NCI-H187 treated with DMSO at 0.1 percent for 48 hours (cell line): ENCODE measurements around the gene FBP1.
"Not testable (repeated sequence)": the region's sequence is repeated elsewhere in the genome, so short reads cannot be mapped to it uniquely, and the experiment has no call there.

Source experiments
- DNase-seq: peaks from one replicate; lab custom pipeline; 2025; lab: John Stamatoyannopoulos, UW

Gene FBP1

DNA sequence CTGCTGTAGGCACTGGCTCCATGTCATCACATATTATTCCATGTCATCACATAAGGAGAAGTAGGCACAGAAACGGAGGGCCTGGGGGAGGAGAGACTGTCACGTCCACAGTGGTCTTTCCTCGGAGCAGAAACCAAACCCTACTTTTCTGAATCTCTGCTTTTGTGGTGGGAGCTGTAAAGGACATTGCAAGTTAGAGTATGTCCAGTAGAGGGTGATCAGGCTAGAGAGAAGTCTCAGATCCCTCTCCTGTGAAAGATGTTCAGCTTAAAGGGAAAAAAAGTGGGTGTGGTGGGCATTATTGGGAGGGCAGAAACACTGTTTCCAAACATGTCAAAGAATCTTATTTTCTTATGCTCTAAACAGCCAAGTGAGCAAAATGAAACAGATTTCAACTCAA, 26.3 kb downstream of the FBP1 start:
- no peak for DNase-seq

- no peak for DNase-seq
These were observed 27.2 kb downstream of the FBP1 start for GRCh38 chr9:94612071-94612470.

GRCh38 chr9:94611638-94612068, 27.7 kb downstream of the FBP1 start:
- DNase-seq, result no peak

DNA sequence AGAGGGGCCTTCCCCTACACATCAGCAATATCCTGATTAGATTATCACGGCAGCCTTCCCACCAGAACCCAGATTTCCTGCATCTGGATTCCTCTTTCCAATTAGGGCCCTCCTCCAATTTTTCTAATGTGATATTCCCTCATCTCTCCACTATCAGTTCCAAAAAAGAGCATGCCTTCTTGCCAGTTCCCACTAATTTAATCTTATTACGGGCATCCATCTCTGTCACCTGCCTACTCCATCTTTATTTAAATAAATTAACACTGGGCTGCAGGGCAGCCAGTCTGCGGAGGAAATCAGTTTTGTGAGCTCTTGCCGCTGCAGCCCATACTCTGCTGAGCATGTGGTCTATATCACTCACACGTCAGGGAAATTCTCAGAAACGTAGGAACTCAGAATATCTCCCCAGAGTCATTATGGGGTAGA, 29.1 kb downstream of the FBP1 start:
- DNase-seq, result no peak

GRCh38 chr9:94607423-94607691, 32.0 kb downstream of the FBP1 start:
- no peak for DNase-seq

DNA sequence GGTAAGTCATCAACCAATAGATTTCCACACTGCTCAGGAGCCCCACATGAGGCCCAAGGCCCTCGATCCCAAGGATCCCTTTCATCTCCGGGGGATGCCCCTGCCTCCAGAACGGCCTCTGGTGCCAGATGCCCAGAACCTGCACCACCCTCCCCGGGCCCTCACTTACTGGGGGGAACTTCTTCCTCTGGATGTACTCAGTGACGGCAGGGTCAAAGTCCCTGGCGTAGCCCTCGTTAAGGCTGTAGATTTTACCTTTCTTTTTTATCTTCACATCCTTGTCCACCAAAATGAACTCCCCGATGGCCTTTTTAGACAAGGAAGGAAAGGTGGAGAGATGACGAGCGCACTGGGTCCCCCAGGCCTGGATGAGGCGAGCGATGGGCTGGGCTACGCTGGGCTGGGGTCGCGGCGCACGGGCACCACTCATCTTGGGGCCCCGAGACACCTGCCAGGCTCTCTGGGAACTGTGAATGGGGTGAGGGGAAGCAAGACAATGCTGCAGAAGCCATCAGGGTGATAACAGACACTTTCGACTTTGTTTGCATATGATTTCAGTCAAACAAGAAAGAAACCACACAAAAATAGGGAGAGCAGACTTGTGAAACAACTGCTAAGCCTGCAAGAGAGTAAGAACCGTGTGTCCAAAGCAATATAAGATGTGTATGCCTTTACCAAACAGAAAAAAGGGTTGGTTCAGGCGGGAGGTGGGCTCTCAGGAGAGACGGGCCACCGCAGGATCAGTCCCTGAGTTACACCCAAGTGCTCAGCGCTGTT, 32.5 kb downstream of the FBP1 start:
- DNase-seq, result no peak

GRCh38 chr9:94603259-94604160, 35.8 kb downstream of the FBP1 start:
- DNase-seq, result no peak

DNA sequence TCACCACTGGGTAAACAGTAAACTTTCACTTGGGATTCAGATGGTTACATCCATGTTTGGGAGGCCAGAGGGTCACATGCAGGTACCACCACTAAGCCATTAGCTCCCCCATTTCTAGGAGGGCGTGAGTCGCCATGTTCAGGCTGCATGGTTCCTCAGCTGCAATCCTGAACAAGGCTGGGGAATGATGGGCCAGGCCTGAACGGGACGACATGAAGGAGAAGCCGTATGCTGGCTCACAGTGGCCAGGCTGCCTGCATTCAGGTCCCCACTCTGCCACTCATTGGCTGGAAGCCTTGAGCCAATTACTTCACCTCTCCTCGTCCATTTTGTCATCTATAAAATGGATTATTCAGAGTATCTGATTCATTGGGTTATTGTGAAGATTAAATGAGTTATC, 36.7 kb downstream of the FBP1 start:
- no peak for DNase-seq

GRCh38 chr9:94600715-94601114, 38.6 kb downstream of the FBP1 start:
- no peak for DNase-seq

DNA sequence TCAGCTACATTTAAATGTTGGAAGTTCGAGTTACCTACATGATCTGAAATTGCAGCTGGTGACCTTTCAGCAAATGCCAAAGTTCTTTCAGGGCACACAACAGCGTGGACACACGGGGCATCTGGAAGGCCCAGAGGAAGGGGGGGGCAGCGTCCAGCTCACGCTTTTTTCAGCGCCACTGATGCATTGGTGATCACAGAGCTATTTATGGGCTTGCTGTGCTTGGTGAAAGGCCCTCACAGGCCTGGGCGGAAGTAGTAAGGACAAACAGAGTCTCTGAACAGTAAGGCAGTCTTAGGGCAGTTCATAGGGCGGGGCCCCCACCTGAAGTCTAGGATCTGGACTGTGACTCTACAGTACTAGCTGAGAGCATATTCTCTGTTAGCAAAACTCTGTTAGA, 39.1 kb downstream of the FBP1 start:
- no peak for DNase-seq

GRCh38 chr9:94599102-94599501, 40.2 kb downstream of the FBP1 start:
- DNase-seq, result no peak

GRCh38 chr9:94593459-94594345, 45.6 kb downstream of the FBP1 start, which contains the start of gene FBP2:
TSS of gene FBP2 (minus strand) at chr9:94593824. CDS start at chr9:94593726, 98 bp downstream.
- no peak for DNase-seq

- not testable (repeated sequence) for DNase-seq
These were observed 46.6 kb downstream of the FBP1 start for GRCh38 chr9:94592683-94593082.

GRCh38 chr9:94591876-94592275, 47.4 kb downstream of the FBP1 start:
- no peak for DNase-seq

DNA sequence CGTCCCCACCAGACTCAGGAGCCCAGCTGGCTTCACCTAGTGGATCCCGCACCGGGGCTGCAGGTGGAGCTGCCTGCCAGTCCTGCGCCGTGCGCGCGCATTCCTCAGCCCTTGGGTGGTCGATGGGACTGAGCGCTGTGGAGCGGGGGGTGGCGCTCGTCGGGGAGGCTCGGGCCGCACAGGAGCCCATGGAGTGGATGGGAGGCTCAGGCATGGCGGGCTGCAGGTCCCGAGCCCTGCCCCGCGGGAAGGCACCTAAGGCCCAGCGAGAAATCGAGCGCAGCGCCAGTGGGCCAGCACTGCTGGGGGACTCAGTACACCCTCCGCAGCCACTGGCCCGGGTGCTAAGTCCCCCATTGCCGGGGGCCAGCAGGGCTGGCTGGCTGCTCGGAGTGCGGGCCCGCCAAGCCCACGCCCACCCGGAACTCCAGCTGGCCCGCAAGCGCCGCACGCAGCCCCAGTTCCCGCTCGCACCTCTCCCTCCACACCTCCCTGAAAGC, 48.2 kb downstream of the FBP1 start:
- not testable (repeated sequence) for DNase-seq

DNA sequence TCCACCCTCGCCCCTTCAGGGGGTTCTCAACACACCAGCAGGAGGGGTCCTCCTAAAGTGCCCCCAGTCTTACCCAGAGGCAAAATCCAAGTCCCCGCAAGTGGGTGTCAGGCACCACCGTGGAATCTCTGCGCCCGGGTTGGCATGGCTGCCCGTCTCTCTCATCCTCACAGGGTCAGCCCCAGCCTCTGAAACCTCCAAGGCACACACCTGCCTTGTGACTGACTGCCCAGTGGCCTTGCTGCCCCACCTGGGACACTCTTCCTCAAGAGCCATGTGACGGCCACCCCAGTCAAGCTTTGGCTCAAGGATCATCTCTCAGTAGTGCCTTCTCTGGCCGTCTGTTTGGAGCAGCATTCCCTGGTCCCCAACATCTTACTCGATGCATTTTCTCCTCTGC, 50.6 kb downstream of the FBP1 start:
- no peak for DNase-seq

DNA sequence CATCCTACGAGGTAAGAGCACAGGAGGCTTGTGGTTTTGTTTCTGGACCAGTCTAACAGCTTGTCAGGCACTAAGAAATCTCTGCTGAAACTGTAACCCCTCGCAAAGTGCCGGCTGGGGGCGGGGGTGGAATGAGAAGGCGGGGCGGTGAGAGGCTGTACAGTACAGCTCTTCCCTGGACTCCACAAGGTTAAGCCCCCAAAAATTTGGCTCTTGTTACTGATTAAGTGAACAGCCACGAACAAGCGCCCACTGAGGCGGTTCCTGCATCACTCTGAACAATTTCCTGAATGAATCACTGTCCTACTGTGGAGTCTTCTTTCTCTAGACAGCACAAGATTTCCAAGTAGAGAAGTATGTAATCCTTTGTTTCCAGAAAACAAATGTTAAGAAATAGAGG, 52.5 kb downstream of the FBP1 start:
- no peak for DNase-seq

DNA sequence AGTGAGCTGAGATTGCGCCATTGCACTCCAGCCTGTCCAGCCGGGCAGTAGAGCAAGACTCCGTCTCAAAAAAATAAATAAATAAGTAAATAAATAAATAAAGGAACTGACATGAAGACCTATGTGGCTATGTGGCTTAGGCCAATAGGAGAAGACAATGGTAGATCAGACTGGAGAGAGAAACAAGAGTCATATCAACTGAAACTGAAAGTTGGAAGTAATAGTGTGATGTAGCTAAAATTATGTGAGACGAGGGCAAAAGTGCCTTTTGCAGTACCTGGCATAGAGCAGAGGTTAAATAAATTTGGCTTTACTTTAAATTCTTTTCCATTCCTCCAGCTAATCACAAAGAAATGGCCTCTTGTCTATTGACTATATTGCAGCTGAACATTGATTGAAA, 53.0 kb downstream of the FBP1 start:
- no peak for DNase-seq

GRCh38 chr9:94584555-94584954, 54.8 kb downstream of the FBP1 start:
- DNase-seq, result no peak

GRCh38 chr9:94581728-94582127, 57.6 kb downstream of the FBP1 start:
- no peak for DNase-seq

GRCh38 chr9:94577571-94577970, 61.7 kb downstream of the FBP1 start:
- no peak for DNase-seq

GRCh38 chr9:94577036-94577435, 62.3 kb downstream of the FBP1 start:
- DNase-seq, result no peak
